GM19193 (cell line): ENCODE data around the gene GTF2A1.

Experiments used
- POLR2A ChIP-seq: IDR thresholded peaks from 4 replicates; pipeline ENCODE4 v1.6.1; 2011; ENCODE audit not compliant: insufficient read depth, insufficient read length; ENCODE audit errors: extremely low read depth

The GTF2A1 gene

DNA sequence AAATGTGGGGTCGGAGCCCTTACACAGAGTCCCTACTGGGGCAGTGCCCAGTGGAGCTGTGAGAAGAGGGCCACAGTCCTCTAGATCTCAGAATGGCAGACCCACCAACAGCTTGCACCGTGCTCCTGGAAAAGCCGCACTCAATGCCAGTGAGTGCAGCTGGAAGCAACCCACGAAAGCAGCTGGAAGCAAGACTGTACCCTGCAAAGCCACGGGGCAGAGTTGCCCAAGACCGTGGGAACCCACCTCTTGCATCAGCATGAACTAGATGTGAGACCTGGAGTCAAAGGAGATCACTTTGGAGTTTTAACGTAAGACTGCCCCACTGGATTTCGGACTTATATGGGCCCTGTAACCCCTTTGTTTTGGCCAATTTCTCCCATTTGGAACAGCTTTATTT, 12.3 kb downstream of the GTF2A1 start:
- no peak for TF ChIP-seq POLR2A

- TF ChIP-seq POLR2A: no peak
Observed at GRCh38 chr14:81206115-81206514, 14.6 kb downstream of the GTF2A1 start.

GRCh38 chr14:81205639-81206038, 15.1 kb downstream of the GTF2A1 start:
- no peak for TF ChIP-seq POLR2A

DNA sequence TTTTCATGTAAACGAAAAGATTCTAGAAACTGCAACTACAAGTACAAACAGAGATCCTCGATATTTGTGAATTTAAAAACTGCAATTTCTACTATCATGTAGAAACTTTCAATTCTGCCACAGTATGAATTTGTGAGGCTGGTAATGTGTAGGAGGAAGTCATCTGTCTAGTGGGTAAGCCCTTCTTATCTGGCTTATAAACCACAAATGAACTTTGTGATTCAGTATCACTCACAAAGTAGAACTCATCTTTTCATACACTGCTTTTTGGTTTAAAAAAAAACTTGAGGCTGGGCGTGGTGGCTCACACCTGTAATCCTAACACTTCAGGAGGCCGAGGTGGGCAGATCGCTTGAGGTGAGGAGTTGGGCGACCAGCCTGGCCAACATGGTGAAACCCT, 20.7 kb downstream of the GTF2A1 start:
- TF ChIP-seq POLR2A: no peak

DNA sequence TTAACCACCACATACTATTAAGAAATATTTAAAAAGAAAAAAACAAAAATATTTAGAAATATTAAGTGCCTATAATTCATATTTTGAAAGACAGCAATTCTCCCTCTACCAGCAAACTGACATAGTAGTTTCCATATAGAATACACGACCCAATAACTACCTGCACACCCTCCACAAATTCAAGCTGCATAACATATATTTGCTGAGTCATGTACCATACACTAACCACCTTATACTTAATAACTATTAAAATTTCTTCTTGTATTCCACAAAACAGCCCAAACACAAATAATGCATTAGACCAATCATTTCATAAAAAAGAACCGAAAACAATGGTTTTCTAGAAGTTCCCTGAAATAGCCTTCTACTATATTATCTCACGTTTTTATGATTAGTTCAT, 21.7 kb downstream of the GTF2A1 start:
- TF ChIP-seq POLR2A: no peak

DNA sequence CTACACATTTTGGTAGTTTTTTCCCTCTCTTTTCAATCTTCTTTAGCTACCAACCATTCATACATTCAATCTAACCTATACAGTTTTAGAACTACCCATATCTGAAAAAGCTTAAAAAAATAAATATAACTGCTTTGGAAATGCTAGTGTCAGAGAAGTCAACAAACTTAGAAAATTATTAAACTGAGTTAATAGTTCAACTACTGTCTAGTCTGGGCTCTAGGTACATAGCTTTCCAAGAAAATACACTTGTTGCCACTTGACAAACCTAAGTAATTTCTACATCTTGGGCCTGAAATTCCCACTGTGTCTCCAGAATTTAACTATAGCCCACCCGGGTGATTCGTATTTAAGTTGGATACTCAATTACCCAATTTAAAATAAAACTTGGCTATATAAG, 22.1 kb downstream of the GTF2A1 start:
- TF ChIP-seq POLR2A: no peak

- no peak for TF ChIP-seq POLR2A
Observed at GRCh38 chr14:81193924-81194633, 26.7 kb downstream of the GTF2A1 start.

DNA sequence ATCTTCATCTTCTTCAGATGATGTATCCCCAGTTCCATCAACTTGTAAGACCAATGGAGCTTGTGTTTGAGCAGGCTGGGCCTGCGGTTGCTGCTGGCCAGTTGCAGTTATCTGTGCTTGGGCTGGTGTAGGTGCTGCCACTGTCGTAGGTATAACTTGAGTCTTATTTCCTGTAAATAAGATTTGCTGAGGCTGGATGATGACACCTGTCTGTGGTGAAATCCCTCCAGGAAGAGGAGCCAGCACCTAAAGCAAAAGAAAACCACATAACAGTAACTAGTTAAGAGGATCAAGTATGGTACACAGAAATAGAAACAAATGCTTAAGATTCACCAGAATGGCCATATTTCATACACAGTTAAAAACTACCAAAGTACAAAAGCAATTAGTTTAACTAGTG, 28.2 kb downstream of the GTF2A1 start:
- no peak for TF ChIP-seq POLR2A

- no peak for TF ChIP-seq POLR2A
Observed at GRCh38 chr14:81187832-81188522, 32.8 kb downstream of the GTF2A1 start.

GRCh38 chr14:81179631-81180030, 41.1 kb downstream of the GTF2A1 start:
- no peak for TF ChIP-seq POLR2A

DNA sequence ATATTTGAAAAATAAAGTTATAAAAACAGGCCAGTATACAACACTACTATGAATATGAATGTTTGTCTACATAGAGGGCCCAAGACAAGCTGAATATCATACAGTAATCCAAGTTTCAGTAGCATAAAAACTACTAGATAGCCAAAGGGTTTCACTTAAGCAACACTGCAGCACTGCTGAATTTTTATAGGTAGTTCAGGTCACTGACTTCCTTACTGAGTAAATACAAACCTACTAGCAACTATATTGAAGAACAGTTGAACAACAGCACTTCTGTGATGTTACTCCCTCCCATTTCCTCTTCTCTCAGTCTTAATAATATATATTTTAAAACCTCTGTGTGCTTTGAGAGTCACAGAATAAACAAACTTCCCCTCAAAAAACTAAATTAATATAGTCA, 42.7 kb downstream of the GTF2A1 start:
- no peak for TF ChIP-seq POLR2A

- TF ChIP-seq POLR2A: no peak
Observed at GRCh38 chr14:81177225-81177624, 43.5 kb downstream of the GTF2A1 start.

- TF ChIP-seq POLR2A: no peak
Observed at GRCh38 chr14:81176241-81176640, 44.5 kb downstream of the GTF2A1 start.

DNA sequence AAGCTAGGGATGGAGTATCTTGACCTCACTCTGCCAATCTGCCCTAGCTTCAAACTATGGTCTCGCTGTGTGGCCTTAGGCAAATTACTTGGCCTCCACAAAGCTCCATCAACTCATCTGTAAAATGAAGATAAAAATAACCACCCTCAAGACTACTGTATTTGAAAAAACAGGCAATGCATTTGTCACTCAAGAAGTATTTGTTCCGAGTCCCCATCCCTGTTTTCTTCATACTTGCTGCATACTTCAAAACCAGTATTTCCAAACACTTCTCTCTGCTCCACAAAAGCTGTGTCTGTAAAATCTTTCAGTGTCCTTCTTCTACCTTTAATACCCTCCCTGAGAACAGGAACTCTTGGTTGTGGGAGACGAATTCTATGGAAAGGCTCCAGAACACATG, 47.9 kb downstream of the GTF2A1 start:
- no peak for TF ChIP-seq POLR2A

GRCh38 chr14:81172353-81172752, 48.4 kb downstream of the GTF2A1 start:
- no peak for TF ChIP-seq POLR2A

DNA sequence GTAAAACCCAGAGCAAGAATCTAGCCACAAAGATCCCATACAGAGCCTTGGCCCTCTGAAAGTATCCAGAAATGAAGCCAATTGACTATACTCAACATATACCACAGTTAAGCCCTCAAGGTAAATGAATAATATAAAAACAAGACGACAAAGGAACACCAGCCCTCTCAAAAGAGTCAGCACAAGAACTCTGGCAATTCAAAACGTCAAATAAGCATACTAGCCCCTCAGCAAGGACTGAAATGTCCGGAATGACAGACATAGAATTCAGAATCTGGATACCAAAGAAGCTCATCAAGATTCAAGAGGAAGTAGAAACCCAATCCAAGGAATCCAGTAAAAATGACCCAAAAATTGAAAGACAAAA, 49.9 kb downstream of the GTF2A1 start:
- no peak for TF ChIP-seq POLR2A

DNA sequence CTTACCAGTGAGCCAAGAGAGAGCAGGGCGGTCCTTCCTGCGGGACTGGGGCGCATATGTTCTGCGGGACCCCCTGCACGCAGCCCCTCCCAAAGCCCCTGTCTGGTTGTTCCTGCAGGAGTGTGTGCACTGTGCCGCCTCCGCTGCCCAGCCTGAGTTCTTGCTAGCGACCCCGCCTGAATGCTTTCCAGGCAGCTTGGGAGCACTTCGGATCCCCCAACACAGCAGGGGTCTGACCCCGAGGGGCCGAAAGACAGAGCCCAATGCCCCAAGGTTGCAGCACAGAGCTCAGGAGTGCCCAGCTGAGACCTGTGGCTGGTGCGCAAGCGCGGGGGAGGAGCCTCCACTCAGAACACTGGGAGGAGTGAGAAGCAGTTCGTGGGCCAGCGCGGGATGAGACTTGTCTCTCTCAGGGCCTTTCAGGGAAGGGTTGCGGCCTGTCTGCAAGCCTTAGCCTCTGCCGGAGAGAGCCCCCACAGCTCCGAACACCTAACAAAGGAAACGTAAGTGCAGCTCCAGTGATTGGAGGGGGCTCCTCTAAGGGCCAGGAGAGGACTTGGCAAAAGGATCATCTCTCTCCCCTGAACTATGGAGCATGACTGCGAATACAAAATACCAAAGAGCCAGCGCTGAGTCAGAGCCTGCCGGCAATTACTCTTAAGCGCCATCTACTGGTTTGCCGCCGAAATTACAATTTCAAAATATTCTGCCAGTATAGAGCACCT, 50.5 kb downstream of the GTF2A1 start:
- TF ChIP-seq POLR2A: peak; percentile 83

DNA sequence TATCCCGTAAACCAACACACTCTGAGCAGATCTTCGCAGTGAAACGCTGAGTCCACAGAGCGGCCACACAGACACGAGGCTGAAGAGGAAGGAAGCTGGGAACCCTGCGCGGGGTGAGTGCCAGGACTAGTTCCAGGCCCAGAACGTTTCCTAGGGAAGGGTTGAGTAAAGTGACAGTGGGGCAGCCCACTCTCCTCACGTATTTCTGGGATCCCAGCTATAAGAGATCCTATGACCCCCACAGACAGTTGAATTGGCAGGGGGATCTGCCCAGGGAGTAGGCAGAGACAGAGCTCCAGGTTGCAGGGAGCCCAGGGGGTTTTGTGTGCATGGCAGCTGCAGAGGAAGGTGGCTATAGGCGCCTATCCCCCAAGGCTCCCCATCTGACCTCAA, 51.1 kb downstream of the GTF2A1 start:
- no peak for TF ChIP-seq POLR2A
